HG02623 (cell line): ENCODE results near the gene TBC1D4.
"Not testable (repeated sequence)": the region's sequence is repeated elsewhere in the genome, so short reads cannot be mapped to it uniquely, and the experiment has no call there.

Experiments used
- ATAC-seq: cut with Tn5 transposase; IDR thresholded peaks from one replicate; pipeline ENCODE4 v1.9.1; 2021; ENCODE audit warnings: moderate library complexity; ENCODE audit not compliant: unreplicated experiment

TBC1D4 gene

DNA sequence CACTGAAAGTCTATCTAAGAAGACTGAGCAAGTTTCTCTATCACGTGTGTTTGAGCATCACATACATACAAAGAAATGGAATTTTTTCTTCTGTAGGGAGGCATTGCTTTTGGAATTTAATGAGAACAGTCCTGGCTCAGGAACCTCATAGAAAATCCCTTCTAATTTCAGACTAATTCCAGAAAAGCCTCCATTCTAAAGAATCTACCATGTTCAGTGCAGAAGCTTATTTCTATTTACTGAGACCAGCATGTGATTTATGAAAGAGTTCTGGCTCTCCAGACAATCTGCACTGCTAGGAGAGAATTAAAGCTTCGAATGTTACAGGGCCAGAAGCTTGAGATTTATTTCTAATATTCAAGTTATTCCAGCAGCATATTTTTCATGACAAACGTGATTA is 186.8 kb downstream of the TBC1D4 start:
- no peak for ATAC-seq

GRCh38 chr13:75294110-75294509 is 187.9 kb downstream of the TBC1D4 start:
- ATAC-seq: no peak

GRCh38 chr13:75285310-75285709 is 196.7 kb downstream of the TBC1D4 start:
- peak; percentile 68 for ATAC-seq

DNA sequence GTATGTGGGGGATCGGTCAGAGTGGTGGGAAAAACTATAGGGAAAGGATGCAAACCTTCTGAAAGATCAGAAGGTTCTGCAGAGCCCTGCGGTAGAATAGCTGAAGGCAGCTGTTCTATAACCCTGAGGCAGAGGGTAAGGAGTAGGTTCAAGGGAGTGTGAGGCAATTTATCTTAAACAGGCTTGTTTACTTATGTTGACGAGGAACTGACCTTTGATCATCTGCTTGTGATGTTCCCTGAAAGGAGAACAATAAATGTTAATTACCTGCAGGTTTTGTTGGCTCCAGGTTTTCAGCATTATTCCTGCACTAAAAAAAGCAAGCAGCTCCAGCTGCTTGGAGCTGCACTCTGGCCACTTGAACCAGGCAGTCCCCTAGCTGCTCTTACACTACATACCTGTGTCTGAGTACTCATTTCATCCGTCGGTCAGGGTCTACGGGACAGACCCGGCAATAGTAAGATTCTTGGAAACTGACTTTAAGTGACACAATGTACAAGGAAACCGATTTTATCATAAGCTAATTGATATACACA is 202.1 kb downstream of the TBC1D4 start:
- ATAC-seq: no peak

- ATAC-seq: not testable (repeated sequence)
Observed at GRCh38 chr13:75273695-75274094, 208.3 kb downstream of the TBC1D4 start.

- no peak for ATAC-seq
Observed at GRCh38 chr13:75271846-75272245, 210.1 kb downstream of the TBC1D4 start.

GRCh38 chr13:75268481-75268880 is 213.5 kb downstream of the TBC1D4 start:
- ATAC-seq: not testable (repeated sequence)

GRCh38 chr13:75264611-75265010 is 217.4 kb downstream of the TBC1D4 start:
- ATAC-seq: no peak

DNA sequence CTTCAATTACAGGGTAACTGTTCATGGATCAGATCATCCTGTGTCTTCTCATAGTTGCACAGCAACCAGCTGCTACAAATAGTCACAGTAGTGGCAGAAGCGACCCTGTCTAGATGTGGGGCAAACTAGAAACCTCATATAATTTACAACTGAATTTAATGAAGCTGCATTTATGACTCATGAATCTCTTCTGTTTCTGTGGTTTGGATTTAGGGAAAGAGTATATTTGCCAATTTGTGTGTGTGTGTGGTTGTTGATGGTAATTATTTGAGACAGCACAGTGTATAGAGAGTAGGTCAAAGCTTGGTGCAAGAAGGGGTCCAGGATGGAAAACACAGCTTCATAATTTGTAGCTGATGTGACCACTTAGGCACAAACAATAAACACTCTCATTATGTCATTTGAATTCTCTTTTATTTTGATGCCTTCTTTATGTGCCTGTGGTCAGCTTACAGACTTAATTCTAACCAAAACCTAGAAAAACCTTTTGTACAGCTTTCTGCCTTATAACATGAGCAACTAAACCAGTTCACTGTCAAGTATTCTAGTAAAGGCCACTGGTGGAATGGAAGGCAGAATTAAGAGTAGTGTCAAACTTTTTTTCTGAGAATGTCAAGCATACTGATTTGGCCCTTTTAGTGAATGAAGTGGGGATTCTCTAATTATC is 218.1 kb downstream of the TBC1D4 start:
- ATAC-seq: no peak

- no peak for ATAC-seq
Observed at GRCh38 chr13:75258159-75258782, 223.7 kb downstream of the TBC1D4 start.

DNA sequence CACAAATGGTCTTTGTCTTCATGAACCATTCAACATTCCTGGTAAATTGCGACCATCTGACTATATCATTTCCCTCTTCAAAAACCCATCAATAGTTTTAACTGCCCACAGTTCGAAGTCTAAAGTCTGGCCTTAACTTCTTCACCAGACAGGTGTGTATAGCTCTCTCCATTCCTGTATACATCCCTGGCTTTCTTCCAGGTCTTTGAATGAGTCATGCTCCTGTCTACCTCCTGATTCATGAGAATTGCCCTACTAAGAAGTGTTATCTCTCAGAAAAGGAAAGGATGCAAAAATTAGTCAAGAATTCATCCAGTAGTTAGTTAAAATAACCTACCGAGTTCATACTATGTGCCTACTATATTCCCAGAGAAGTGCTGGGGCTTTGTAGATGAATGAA is 225.0 kb downstream of the TBC1D4 start:
- no peak for ATAC-seq

DNA sequence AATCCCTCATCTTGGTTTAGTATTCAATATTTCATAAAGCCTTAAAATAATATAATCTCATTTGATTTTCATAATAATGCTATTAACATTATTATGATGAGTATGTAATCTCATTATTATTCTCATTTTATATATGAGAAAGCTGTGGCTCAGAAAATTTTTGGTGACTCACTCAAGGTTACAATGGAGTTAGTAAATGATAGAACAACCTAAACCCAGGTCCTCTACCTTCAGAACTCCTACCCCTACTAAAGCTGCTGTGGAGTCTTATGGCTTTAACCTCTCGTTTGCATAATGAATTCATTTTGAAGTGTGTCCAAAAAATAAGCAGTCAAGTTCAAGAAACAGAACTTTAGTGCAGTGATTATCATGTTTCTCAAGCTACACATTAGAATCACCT is 226.3 kb downstream of the TBC1D4 start:
- ATAC-seq: no peak

- no peak for ATAC-seq
Observed at GRCh38 chr13:75255147-75255546, 226.8 kb downstream of the TBC1D4 start.

DNA sequence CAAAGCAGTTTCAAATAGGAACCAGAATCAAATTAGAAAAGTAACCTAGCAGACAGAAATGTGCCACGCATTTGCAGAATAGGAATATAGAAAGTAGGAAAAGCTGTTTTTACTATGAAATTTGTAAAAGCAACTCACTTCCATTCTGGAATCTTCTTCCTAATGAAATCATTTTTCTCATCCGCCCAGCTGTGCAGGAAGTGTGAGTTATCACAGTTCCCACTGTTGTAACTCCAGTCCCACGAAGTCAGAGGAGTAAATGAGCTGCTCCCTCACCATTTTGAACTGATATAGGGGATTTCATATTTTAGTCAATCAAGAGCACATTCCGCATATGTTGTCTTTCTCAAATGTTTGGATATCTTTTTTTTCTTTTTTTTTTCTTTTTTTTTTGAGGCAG is 230.8 kb downstream of the TBC1D4 start:
- no peak for ATAC-seq

GRCh38 chr13:75250526-75251178 is 231.3 kb downstream of the TBC1D4 start:
- no peak for ATAC-seq

DNA sequence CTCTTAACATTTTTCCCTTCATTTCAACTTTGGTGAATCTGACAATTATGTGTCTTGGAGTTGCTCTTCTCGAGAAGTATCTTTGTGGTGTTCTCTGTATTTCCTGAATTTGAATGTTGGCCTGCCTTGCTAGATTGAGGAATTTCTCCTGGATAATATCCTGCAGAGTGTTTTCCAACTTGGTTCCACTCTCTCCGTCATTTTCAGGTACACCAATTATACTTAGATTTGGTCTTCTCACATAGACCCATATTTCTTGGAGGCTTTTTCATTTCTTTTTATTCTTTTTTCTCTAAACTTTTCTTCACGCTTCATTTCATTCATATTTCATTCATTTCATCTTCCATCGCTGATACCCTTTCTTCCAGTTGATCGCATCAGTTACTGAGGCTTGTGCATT is 236.4 kb downstream of the TBC1D4 start:
- ATAC-seq: not testable (repeated sequence)

DNA sequence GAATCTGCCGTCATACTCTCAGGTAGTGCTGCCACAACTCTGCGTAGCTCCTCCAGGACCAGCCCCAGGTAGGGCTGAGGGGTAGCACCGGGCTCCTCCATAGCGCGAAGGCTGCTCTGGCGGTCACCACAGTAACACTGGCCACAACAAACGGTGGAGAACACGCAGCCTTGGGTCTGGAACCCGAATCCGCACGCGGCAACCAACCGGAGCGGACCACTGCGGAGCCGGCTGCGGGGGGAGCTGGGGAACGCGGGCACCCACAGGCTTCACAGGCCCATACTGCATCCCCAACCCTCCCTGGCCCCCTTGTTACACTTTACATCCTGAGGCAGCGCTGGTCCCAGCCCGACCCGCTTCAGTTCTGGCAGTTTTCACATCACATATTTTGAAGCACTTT is 241.7 kb downstream of the TBC1D4 start:
- not testable (repeated sequence) for ATAC-seq

DNA sequence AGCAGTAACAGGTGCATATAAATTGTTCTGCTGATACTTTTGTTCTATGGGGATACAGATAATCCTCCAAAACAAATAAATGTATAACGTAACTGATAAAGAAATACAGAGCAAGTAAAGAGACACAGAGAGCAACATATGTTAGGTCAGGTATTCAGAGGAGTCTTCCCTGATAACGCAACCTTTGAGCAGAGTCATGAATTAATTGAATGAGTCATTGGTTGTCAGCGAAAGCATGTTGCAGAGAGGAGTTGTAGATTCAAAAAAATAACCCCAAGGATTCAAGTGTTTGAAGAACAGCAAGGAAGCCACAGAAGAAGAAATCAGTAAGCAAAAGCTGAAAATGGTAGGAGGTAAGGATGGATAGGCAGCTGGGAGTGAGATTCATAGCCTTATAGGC is 245.2 kb downstream of the TBC1D4 start:
- ATAC-seq: no peak
